MCF 10A (cell line): Measurements from ENCODE around the gene NAA40. TPM values are rescaled to one million over a fixed set of nuclear protein-coding genes. Genes with fewer than 3 reads are reported as not detected.

Experiments
- BruUV-seq: library from RNA; stranded (reverse); fragments of 400-500 nt; replicated peaks from 2 replicates; lab custom pipeline; 2021; lab: Mats Ljungman, UMichigan
- CTCF ChIA-PET: fragments of 300-600 bp; sonication (Branson Sonifier 250); formaldehyde crosslinking; extraction: SDS; loops from one replicate; lab custom pipeline; 2021; ENCODE audit warnings: antibody characterized with exemption, inconsistent platforms; lab: Yijun Ruan, JAX
- POLR2A ChIA-PET: fragments of 300-600, 350-650 bp; sonication (Branson Sonifier 250); formaldehyde crosslinking; extraction: SDS; loops from one replicate; lab custom pipeline; 2020; ENCODE audit warnings: antibody characterized with exemption, inconsistent platforms; lab: Yijun Ruan, JAX
- DNase-seq: peaks from one replicate; pipeline ENCODE4 v3.0.0-alpha.2; 2018; ENCODE audit not compliant: unreplicated experiment
- H3K27ac Mint-ChIP-seq: one replicate; pipeline ENCODE4 v1.8.0; 2022; ENCODE audit warnings: mild to moderate bottlenecking, low read depth, mixed read lengths; ENCODE audit not compliant: unreplicated experiment
- H3K27me3 Mint-ChIP-seq: one replicate; pipeline ENCODE4 v1.8.0; 2022; ENCODE audit warnings: mixed read lengths; ENCODE audit not compliant: insufficient read depth, unreplicated experiment
- H3K36me3 Mint-ChIP-seq: one replicate; pipeline ENCODE4 v1.8.0; 2022; ENCODE audit warnings: mild to moderate bottlenecking, moderate library complexity, mixed read lengths; ENCODE audit not compliant: insufficient read depth, unreplicated experiment
- H3K4me1 Mint-ChIP-seq: one replicate; pipeline ENCODE4 v1.8.0; 2022; ENCODE audit warnings: mixed read lengths; ENCODE audit not compliant: insufficient read depth, unreplicated experiment
- H3K4me3 Mint-ChIP-seq: one replicate; pipeline ENCODE4 v1.8.0; 2022; ENCODE audit warnings: mild to moderate bottlenecking, moderate library complexity, mixed read lengths; ENCODE audit not compliant: unreplicated experiment
- H3K9me3 Mint-ChIP-seq: one replicate; pipeline ENCODE4 v1.8.0; 2022; ENCODE audit warnings: mixed read lengths; ENCODE audit not compliant: unreplicated experiment
- CTCF ChIP-seq: fragments of 200-600 bp; IDR thresholded peaks from one replicate; pipeline ENCODE4 v1.8.0; 2022; ENCODE audit warnings: antibody characterized with exemption, mild to moderate bottlenecking; ENCODE audit not compliant: unreplicated experiment
- intact Hi-C: fragments of 100-400 bp; cut with micrococcal nuclease; formaldehyde crosslinking; loops from 2 replicates; pipeline ENCODE4 v1.14.1; 2022
- total RNA-seq: library from RNA; stranded (reverse); gene quantifications from 2 replicates; pipeline ENCODE4 v1.2.3, GENCODE V29; 2022

Gene NAA40
- total RNA-seq, 1 experiment from 2014 or later, result 11.7 TPM

- ChIA-PET CTCF (interaction anchor here (0.5 to 2.1 kb wide), 5 partner anchors 14 to 119 kb away, joined by 3 to 16 read pairs (median 3); no protein-coding TSS in a partner anchor), POLR2A (interaction anchor here (3.0 kb wide), 1 partner anchor 55 kb away, joined by 10 read pairs; the partner anchor contains the start of gene MARK2)
- no TSS peak for BruUV-seq
- H3K27me3 Mint-ChIP-seq, result no peaks in the 10 kb centered on the region
- no peaks in the 10 kb centered on the region for H3K9me3 Mint-ChIP-seq
- H3K27ac Mint-ChIP-seq, result no peak overlapping the region
- DNase-seq, result no peak
- peaks cover 37% of the 10 kb centered on the region for H3K4me1 Mint-ChIP-seq
- intact Hi-C loops, result no loop called here
- peaks cover 30% of the 10 kb centered on the region for H3K36me3 Mint-ChIP-seq
- no peak overlapping the region for H3K4me3 Mint-ChIP-seq
- no peak for TF ChIP-seq CTCF
Measured at GRCh38 chr11:63892228-63892627, 46.6 kb upstream of the NAA40 start.

- Mint-ChIP-seq H3K27ac (no peak overlapping the region), H3K4me1 (peaks cover 27% of the 10 kb centered on the region), H3K9me3 (no peaks in the 10 kb centered on the region), H3K27me3 (no peaks in the 10 kb centered on the region), H3K36me3 (peaks cover 36% of the 10 kb centered on the region), H3K4me3 (no peak overlapping the region)
- DNase-seq, result no peak
- BruUV-seq, result no TSS peak
- intact Hi-C loops, result no loop called here
- TF ChIP-seq CTCF, result no peak
- ChIA-PET POLR2A (interaction anchor here (3.0 kb wide), 1 partner anchor 56 kb away, joined by 10 read pairs; the partner anchor contains the start of gene MARK2), CTCF (interaction anchor here (1.1 to 2.1 kb wide), 3 partner anchors 52 to 78 kb away, joined by 4 to 16 read pairs (median 6); no protein-coding TSS in a partner anchor)
Measured at GRCh38 chr11:63893355-63893754, 45.4 kb upstream of the NAA40 start.

- Mint-ChIP-seq H3K27ac (peak overlapping the region; percentile 37), H3K36me3 (peaks cover 62% of the 10 kb centered on the region), H3K4me1 (peaks cover under 1% of the 10 kb centered on the region), H3K4me3 (no peak overlapping the region), H3K9me3 (no peaks in the 10 kb centered on the region), H3K27me3 (no peaks in the 10 kb centered on the region)
- intact Hi-C loops, result no loop called here
- POLR2A ChIA-PET, result no interaction called here
- DNase-seq, result no peak
- CTCF ChIA-PET, result interaction anchor here (0.8 to 5.7 kb wide), 2 partner anchors 32 to 59 kb away, joined by 3 to 41 read pairs; no protein-coding TSS in a partner anchor
- TSS peak; percentile 7 for BruUV-seq
- no peak for TF ChIP-seq CTCF
Measured at GRCh38 chr11:63896071-63896470, 42.7 kb upstream of the NAA40 start.

- intact Hi-C loops, result no loop called here
- CTCF ChIA-PET, result interaction anchor here (0.6 to 5.7 kb wide), 4 partner anchors 9 to 126 kb away, joined by 3 to 41 read pairs (median 6); no protein-coding TSS in a partner anchor
- TF ChIP-seq CTCF, result no peak
- BruUV-seq, result no TSS peak
- Mint-ChIP-seq H3K4me3 (no peak overlapping the region), H3K27ac (no peak overlapping the region), H3K9me3 (no peaks in the 10 kb centered on the region), H3K27me3 (no peaks in the 10 kb centered on the region), H3K36me3 (peaks cover 66% of the 10 kb centered on the region), H3K4me1 (no peaks in the 10 kb centered on the region)
- POLR2A ChIA-PET, result interaction anchor here (0.5 to 1.1 kb wide), 3 partner anchors 8 to 41 kb away, joined by 3 to 4 read pairs (median 3); partner anchors contain the start of gene NAA40
- no peak for DNase-seq
Measured at GRCh38 chr11:63897459-63898146, 41.2 kb upstream of the NAA40 start.
